KMS-11 (cell line): ENCODE measurements around the gene CTNNA1.

Experiments
- H2AFZ ChIP-seq: fragments of 200-600 bp; sonication (generic); 2 replicates; pipeline ENCODE4 v1.6.1; 2016; ENCODE audit warnings: antibody characterized with exemption, mixed run types, low read depth
- H3K27ac ChIP-seq: fragments of 200-600 bp; sonication (generic); 2 replicates; pipeline ENCODE4 v1.6.1; 2016; ENCODE audit warnings: mild to moderate bottlenecking, mixed run types
- H3K27me3 ChIP-seq: fragments of 200-600 bp; sonication (generic); 2 replicates; pipeline ENCODE4 v1.6.1; 2017; ENCODE audit warnings: mild to moderate bottlenecking, low read depth, mixed run types, moderate library complexity; ENCODE audit not compliant: insufficient read depth
- H3K36me3 ChIP-seq: fragments of 200-600 bp; sonication (generic); 2 replicates; pipeline ENCODE4 v1.6.1; 2017; ENCODE audit warnings: mild to moderate bottlenecking, mixed run types; ENCODE audit not compliant: insufficient read depth
- H3K4me1 ChIP-seq: fragments of 200-600 bp; sonication (generic); 2 replicates; pipeline ENCODE4 v1.6.1; 2016; ENCODE audit warnings: mild to moderate bottlenecking, low read depth, mixed run types; ENCODE audit not compliant: poor library complexity, severe bottlenecking
- H3K4me2 ChIP-seq: fragments of 200-600 bp; sonication (generic); 2 replicates; pipeline ENCODE4 v1.7.0; 2016; ENCODE audit warnings: mild to moderate bottlenecking, mixed run types
- H3K4me3 ChIP-seq: fragments of 200-600 bp; sonication (generic); IDR thresholded peaks from 2 replicates; pipeline ENCODE4 v1.6.1; 2017; ENCODE audit warnings: low read depth, low read length, mixed read lengths; ENCODE audit not compliant: insufficient read depth
- H3K79me2 ChIP-seq: fragments of 200-600 bp; sonication (generic); 2 replicates; pipeline ENCODE4 v1.6.1; 2016; ENCODE audit warnings: low read depth, mixed run types; ENCODE audit not compliant: insufficient read depth
- H3K9ac ChIP-seq: fragments of 200-600 bp; sonication (generic); 2 replicates; pipeline ENCODE4 v1.6.1; 2016; ENCODE audit warnings: mild to moderate bottlenecking, mixed run types
- H4K20me1 ChIP-seq: fragments of 200-600 bp; sonication (generic); 2 replicates; pipeline ENCODE4 v1.6.1; 2016; ENCODE audit warnings: mild to moderate bottlenecking, mixed run types; ENCODE audit not compliant: insufficient read depth
- TF ChIP-seq, protein P1 (sequence below): fragments of 200-600 bp; sonication (generic); conservative IDR thresholded peaks from 2 replicates; pipeline ENCODE4 v1.6.1; 2017; ENCODE audit warnings: low read depth, mild to moderate bottlenecking, antibody characterized with exemption, low read length, moderate library complexity, mixed read lengths

Gene CTNNA1

DNA sequence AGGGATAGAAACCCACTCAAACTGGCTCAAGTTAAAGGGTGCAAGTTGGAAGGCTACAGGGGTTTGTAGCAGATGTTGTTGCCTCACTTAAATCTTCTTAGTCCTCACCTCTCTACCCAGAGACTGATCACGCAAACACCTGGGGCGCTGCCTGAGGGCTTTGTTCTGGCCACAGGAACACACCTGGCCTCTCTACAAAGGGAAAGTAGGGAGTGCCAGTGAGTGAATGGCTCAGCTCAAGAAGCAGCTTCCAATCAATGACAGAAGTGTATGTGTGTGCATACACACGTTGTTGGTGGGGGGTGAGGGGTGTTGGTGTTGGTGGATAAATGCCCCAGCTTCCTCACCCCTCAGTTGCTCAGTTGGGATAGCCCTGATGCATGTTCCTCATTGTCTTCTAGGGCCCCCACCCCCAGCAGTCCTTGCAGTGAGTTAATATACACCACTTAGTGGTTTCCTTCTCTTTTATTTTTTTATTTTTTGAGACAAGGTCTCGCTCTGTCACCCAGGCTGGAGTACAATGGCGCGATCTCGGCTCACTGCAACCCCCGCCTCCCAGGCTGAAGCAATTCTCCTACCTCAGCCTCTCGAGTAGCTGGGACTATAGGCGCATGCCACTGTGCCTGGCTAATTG is 30.6 kb upstream of the CTNNA1 start:
- Histone ChIP-seq H2AFZ (no peak overlapping the region), H3K27ac (no peak overlapping the region), H3K4me1 (peaks cover 14% of the 10 kb centered on the region), H3K4me2 (no peak overlapping the region), H3K9ac (no peak overlapping the region), H3K27me3 (no peaks in the 10 kb centered on the region), H4K20me1 (no peaks in the 10 kb centered on the region), H3K36me3 (no peaks in the 10 kb centered on the region), H3K79me2 (no peaks in the 10 kb centered on the region), H3K4me3 (no peak overlapping the region)
- TF ChIP-seq, protein P1, sequence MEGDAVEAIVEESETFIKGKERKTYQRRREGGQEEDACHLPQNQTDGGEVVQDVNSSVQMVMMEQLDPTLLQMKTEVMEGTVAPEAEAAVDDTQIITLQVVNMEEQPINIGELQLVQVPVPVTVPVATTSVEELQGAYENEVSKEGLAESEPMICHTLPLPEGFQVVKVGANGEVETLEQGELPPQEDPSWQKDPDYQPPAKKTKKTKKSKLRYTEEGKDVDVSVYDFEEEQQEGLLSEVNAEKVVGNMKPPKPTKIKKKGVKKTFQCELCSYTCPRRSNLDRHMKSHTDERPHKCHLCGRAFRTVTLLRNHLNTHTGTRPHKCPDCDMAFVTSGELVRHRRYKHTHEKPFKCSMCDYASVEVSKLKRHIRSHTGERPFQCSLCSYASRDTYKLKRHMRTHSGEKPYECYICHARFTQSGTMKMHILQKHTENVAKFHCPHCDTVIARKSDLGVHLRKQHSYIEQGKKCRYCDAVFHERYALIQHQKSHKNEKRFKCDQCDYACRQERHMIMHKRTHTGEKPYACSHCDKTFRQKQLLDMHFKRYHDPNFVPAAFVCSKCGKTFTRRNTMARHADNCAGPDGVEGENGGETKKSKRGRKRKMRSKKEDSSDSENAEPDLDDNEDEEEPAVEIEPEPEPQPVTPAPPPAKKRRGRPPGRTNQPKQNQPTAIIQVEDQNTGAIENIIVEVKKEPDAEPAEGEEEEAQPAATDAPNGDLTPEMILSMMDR: no peak

DNA sequence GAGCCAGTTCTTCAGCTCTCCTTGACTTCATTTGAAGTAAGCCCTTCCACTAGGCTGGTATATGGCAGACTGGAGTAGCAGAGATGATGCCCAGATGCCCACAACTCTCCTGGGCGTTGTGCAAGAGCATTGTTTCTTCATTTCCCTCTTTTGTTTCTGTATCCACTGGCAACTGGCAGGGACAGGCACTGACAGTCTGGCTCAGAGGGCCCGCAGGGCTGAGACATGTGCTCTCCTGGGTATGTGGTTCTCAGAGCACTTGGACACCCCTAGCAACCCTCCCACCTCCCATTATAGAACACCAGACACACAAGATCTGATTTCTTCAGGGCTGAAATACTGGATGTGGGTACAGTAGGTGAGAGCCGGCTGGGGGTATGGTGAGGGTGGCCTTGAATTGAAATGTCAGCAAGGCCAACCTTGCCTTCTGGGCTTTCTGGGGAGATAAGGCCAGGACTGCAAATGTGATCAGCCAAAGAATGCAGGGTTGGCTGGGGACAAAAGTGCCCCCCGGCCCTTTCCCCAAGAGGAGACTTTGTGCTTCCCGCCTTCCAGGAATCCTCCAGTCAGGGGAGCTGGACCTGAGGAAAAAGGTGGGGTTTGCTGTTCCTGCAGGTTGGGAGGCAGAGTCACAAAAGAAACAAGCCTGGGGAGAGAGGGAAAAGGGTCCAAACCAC is 28.6 kb upstream of the CTNNA1 start:
- Histone ChIP-seq H3K4me1 (peaks cover 14% of the 10 kb centered on the region), H3K27me3 (no peaks in the 10 kb centered on the region), H3K4me2 (no peak overlapping the region), H2AFZ (no peak overlapping the region), H4K20me1 (no peaks in the 10 kb centered on the region), H3K4me3 (no peak overlapping the region), H3K36me3 (no peaks in the 10 kb centered on the region), H3K9ac (no peak overlapping the region), H3K27ac (no peak overlapping the region), H3K79me2 (no peaks in the 10 kb centered on the region)
- TF ChIP-seq, protein P1: no peak

DNA sequence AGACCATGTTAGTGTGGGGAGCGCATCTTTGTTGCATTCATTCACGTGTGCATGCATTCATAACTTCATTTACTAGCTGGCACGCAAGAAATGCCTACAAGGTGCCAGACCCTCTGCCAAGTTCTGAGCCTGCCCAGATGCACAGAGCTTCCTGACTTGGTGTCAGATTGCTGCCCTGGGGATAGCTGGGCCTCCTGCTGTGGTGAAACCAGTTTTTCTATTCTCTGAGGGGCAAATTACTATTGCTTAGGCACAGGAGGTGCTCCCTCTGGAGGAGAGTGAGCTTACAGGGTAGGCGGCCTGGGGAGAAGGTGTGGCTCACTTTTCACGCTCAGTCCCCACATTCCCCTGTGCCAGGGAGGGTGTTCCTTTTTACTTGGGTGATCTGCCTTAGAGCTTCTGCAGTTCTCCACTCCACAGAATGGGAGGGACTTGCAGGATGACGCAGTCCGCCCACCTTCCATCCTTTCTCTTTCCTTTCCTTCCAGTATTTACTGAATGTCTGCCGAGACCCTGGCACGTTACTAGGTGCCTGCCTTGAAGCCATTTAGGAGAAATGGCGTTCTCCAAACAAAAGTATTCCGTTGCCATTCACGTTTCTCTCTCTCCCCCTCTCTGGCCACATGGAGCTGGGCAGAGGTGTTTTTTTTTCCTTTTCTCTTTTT is 27.9 kb upstream of the CTNNA1 start:
- Histone ChIP-seq H3K9ac (no peak overlapping the region), H2AFZ (no peak overlapping the region), H3K27me3 (no peaks in the 10 kb centered on the region), H3K4me1 (peaks cover 14% of the 10 kb centered on the region), H3K79me2 (no peaks in the 10 kb centered on the region), H4K20me1 (no peaks in the 10 kb centered on the region), H3K4me3 (no peak overlapping the region), H3K27ac (no peak overlapping the region), H3K4me2 (no peak overlapping the region), H3K36me3 (no peaks in the 10 kb centered on the region)
- TF ChIP-seq, protein P1: no peak

DNA sequence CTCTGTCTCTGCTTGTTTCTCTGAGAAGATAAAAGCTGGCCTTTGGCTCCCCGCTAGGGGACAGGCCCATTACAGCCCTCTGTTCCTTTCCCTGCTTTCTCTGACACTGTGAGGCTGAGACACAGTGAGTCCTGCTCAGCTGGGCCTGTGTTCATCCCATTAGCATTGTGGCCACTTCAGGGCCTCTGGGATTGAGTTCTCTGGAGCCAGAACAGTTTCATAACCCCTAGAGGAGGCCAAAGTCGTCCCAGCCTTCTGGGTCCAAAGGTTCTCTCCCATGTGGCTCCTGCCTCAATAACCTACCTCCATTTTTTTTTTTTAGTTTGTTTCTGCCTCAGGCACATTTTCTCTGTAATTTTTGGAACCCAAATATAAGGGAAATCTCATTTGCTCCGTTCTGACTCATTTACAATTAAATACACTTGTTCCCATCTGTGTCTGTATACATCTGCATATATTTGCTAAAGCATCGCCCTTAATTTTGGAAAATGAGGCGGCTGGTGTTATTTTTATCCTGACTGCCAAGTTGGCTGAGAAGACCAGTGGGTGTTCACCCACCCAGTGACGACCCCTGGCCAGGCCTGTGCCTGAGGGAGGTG is 27.3 kb upstream of the CTNNA1 start:
- no peaks in the 10 kb centered on the region for H4K20me1 ChIP-seq
- no peak overlapping the region for H3K4me2 ChIP-seq
- H3K79me2 ChIP-seq: no peaks in the 10 kb centered on the region
- H3K4me1 ChIP-seq: peaks cover 14% of the 10 kb centered on the region
- no peaks in the 10 kb centered on the region for H3K36me3 ChIP-seq
- no peaks in the 10 kb centered on the region for H3K27me3 ChIP-seq
- H3K27ac ChIP-seq: no peak overlapping the region
- H3K4me3 ChIP-seq: no peak overlapping the region
- H2AFZ ChIP-seq: no peak overlapping the region
- TF ChIP-seq, protein P1: no peak
- H3K9ac ChIP-seq: no peak overlapping the region
